Spleen (tissue), 11 donors: Measurements from ENCODE around the gene DNMBP. TPM values are rescaled to one million over a fixed set of nuclear protein-coding genes. Genes with fewer than 3 reads are reported as not detected.

Source experiments
- DNase-seq: peaks from one replicate; pipeline ENCODE4 v3.0.0-alpha.2; 2020
- H3K27ac ChIP-seq, 8 donors: fragments of 200-600 bp; sonication (generic) in 7 of 8; 1 replicate in 4 of 8; 2 replicates in 4 of 8; pipeline versions ENCODE4 v1.5.0 to v1.8.0; 2016 to 2021; ENCODE audit warnings: inconsistent platforms in 4 of 8, mild to moderate bottlenecking in 4 of 8, moderate library complexity in 1 of 8
- H3K27me3 ChIP-seq, 7 donors: fragments of 200-600 bp; sonication (generic) in 6 of 7; replicated peaks in 1 of 7; 1 replicate in 4 of 7; 2 replicates in 3 of 7; pipeline versions ENCODE4 v1.5.0 to v1.8.0; 2016 to 2021; ENCODE audit warnings: inconsistent platforms in 3 of 7, mild to moderate bottlenecking in 1 of 7
- H3K36me3 ChIP-seq, 6 donors: fragments of 200-600 bp; sonication (generic) in 5 of 6; 1 replicate in 4 of 6; 2 replicates in 2 of 6; pipeline versions ENCODE4 v1.5.0 to v1.8.0; 2016 to 2021; ENCODE audit warnings: inconsistent platforms in 2 of 6
- H3K4me1 ChIP-seq, 6 donors: fragments of 200-600 bp; sonication (generic) in 5 of 6; 1 replicate in 3 of 6; 2 replicates in 3 of 6; pipeline versions ENCODE4 v1.5.0 to v1.8.0; 2016 to 2021; ENCODE audit warnings: inconsistent platforms in 3 of 6
- H3K4me3 ChIP-seq, 8 donors: fragments of 200-600 bp; sonication (generic) in 7 of 8; 1 replicate in 4 of 8; 2 replicates in 4 of 8; pipeline versions ENCODE4 v1.5.0 to v1.8.0; 2016 to 2021; ENCODE audit warnings: inconsistent platforms in 4 of 8, mild to moderate bottlenecking in 4 of 8, moderate library complexity in 2 of 8
- H3K9me3 ChIP-seq, 8 donors: fragments of 200-600 bp; sonication (generic) in 7 of 8; 1 replicate in 4 of 8; 2 replicates in 4 of 8; pipeline versions ENCODE4 v1.5.0 to v1.8.0; 2016 to 2021; ENCODE audit warnings: inconsistent platforms in 4 of 8
- CTCF ChIP-seq, 11 experiments: fragments of 200-600 bp in 7 of 11; fragments of 450-650 bp in 4 of 11; sonication (generic) in 4 of 11; IDR thresholded peaks in 8 of 11; conservative IDR thresholded peaks in 3 of 11; 1 replicate in 7 of 11; 2 replicates in 4 of 11; pipeline versions ENCODE4 v1.4.0 to v1.8.0; 2016 to 2021; ENCODE audit warnings: antibody characterized with exemption in 11 of 11, inconsistent platforms in 4 of 11, mild to moderate bottlenecking in 1 of 11
- POLR2A ChIP-seq, 3 donors: fragments of 450-650 bp; IDR thresholded peaks; one replicate each; pipeline ENCODE4 v1.5.1; 2017; ENCODE audit warnings: antibody characterized with exemption in 3 of 3, mild to moderate bottlenecking in 1 of 3
- POLR2AphosphoS5 ChIP-seq, 3 donors: sonication (generic); formaldehyde crosslinking; IDR thresholded peaks; one replicate each; pipeline ENCODE4 v1.5.1; 2017; ENCODE audit warnings: antibody characterized with exemption in 3 of 3
- WGBS, 5 donors: extraction: QIAGEN DNeasy Blood & Tissue Kit in 3 of 5; methylation state at CpG; one replicate each; pipeline versions ENCODE4 v1.1.5 to v1.1.7; 2013 to 2018; 5-methylcytosine and 5-hydroxymethylcytosine counted together
- intact Hi-C: fragments of 100-400 bp; cut with DNase I; formaldehyde crosslinking; loops from one replicate; pipeline ENCODE4 v1.15.0; 2023; ENCODE audit warnings: low total_unique reads
- polyA plus RNA-seq, 3 donors: library from polyadenylated mRNA; stranded (reverse); fragments of 200-250 nt; gene quantifications; one replicate each; pipeline ENCODE4 v1.2.1, GENCODE V29; 2013
- total RNA-seq, 7 donors: library from RNA; depleted of rRNA in 3 of 7; stranded (reverse); fragments of >200 nt in 3 of 7; fragmentation: NEBNext Ultra II Directional in 4 of 7; extraction: Animal tissue kit (Norgen Biotek cat#: 25700) in 4 of 7; gene quantifications; one replicate each; pipeline versions ENCODE4 v1.1.0 to v1.2.1, GENCODE V29; 2016 to 2021
- donor health status: healthy with polysubstance abuse.
- donor health status: DM: no; HTN: no; CAD: no; lungs with moderate emphysema.
- donor health status: DM: no; HTN: no; CAD: no.
- donor health status: Bipolar disorder and iron deficiency.
- donor health status: healthy.
- donor health status: DM: no; HTN: no; CAD: no.
- donor health status: DM: yes; HTN: yes; CAD: no.

The DNMBP gene
- total and polyA plus RNA-seq, 10 donors = 4.6 to 19.5 (median 15.9) TPM

DNA sequence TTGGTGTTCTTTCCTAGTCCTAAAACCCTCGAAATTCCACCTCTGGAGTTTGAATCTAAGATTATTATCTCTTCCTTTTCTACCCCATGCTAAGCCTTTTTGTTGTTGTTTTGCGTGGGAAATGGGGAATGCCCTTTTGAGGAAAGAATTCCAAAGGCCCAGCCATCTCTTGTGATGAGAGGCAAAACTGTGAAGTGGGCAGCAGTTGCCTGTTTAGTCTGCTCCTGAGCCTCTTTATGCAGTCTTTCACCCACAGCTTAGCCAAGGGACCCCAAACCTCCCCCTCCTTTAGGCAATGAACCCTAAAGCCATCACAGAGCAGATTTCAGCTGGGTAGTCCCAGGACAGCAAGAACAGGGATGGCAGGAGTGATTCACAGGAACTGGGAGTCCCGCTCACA lies 95.5 kb downstream of the DNMBP start:
- peaks cover 0 to 21% (median 0%) of the 10 kb centered on the region in 6 donors for H3K36me3 ChIP-seq
- WGBS, 5 donors = 79 to 85% (median 82%) methylated on average over 3 of the region's 3 CpGs
- H3K9me3 ChIP-seq = no peaks in the 10 kb centered on the region
- H3K27ac ChIP-seq = no peak overlapping the region
- H3K4me3 ChIP-seq = no peak overlapping the region
- TF ChIP-seq POLR2AphosphoS5 (IDR thresholded peaks at IDR 0.05) = no peak
- no peak for TF ChIP-seq CTCF (IDR thresholded peaks at IDR 0.05 in 8 of 11, conservative IDR thresholded peaks at IDR 0.05 in 3 of 11)
- no peak for TF ChIP-seq POLR2A (IDR thresholded peaks at IDR 0.05)
- intact Hi-C loops = no loop called here
- H3K27me3 ChIP-seq = no peaks in the 10 kb centered on the region
- DNase-seq = no peak
- H3K4me1 ChIP-seq = peaks cover 0 to 17% (median 4%) of the 10 kb centered on the region in 6 donors

DNA sequence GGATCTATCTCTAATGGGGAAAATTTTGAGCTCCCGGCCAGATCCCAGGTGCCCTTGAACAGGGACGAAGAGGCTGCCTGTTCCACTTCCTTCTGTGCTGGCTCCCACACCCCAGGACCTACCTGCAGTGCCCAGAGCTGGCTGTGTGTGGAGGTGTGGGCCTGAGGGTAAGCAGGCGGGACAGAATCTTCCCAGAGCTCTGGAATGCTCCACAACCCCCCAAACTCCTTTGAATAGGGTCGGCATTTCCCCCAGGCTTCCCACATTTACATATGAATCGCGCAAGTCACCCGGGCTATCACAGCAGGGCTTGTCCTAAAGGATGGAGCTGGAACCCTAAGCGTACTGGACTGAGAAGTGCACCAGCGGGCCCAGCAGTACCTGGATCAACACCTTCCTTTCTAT lies 95.9 kb downstream of the DNMBP start:
- Histone ChIP-seq H3K9me3 (no peaks in the 10 kb centered on the region), H3K4me1 (peaks cover 0 to 17% (median 4%) of the 10 kb centered on the region in 6 donors), H3K27me3 (no peaks in the 10 kb centered on the region), H3K27ac (no peak overlapping the region), H3K36me3 (peaks cover 0 to 25% (median 2%) of the 10 kb centered on the region in 6 donors), H3K4me3 (no peak overlapping the region)
- TF ChIP-seq CTCF (IDR thresholded peaks at IDR 0.05 in 8 of 11, conservative IDR thresholded peaks at IDR 0.05 in 3 of 11) (no peak), POLR2A (IDR thresholded peaks at IDR 0.05) (no peak), POLR2AphosphoS5 (IDR thresholded peaks at IDR 0.05) (no peak)
- WGBS, 5 donors = 78 to 83% (median 80%) methylated on average over 9 of the region's 9 CpGs
- DNase-seq = no peak
- intact Hi-C loops = no loop called here

DNA sequence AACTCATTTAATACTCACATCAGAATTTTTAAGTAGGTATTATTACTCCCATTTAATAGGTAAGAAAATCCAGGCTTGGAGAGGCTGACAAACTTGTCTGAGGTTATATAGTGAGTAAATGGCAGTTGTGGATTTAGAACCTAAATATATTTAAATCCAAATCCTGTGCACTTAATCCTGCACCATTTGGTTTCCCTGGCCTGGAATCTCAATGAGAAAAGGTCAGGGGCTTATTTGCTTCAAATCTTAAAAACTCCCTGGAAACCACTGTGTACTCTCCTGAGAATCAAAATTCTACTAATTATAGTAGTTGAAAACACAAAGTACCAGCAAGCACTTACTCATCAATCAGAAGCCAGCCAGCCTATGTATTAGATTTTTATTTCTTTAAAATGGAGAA lies 97.7 kb downstream of the DNMBP start:
- H3K27ac ChIP-seq = no peak overlapping the region
- TF ChIP-seq POLR2AphosphoS5 (IDR thresholded peaks at IDR 0.05) (no peak), POLR2A (IDR thresholded peaks at IDR 0.05) (no peak), CTCF (IDR thresholded peaks at IDR 0.05 in 8 of 11, conservative IDR thresholded peaks at IDR 0.05 in 3 of 11) (no peak)
- no peak for DNase-seq
- no peak overlapping the region for H3K4me3 ChIP-seq
- peaks cover 0 to 8% (median 0%) of the 10 kb centered on the region in 6 donors for H3K4me1 ChIP-seq
- intact Hi-C loops = no loop called here
- H3K27me3 ChIP-seq = no peaks in the 10 kb centered on the region
- H3K36me3 ChIP-seq = peaks cover 0 to 37% (median 19%) of the 10 kb centered on the region in 6 donors
- H3K9me3 ChIP-seq = no peaks in the 10 kb centered on the region

DNA sequence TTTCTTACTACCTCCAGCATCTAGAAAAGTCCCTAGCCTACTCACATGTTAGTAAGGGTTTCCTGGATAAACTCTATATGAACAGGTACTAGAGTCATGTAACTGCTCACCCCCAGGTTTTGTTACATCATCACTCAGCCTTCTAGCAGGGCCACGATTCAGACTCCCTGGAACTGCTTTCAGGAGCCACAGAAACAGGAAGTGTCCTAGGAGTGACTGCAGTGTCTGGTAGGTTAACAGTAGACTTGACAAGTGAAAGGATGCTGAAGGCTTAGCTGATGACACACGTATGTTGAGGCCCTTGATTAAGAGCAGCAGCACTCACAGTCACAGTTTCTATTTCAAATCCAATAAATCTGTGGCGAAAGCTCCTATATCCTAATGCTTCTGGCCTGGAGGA lies 101.2 kb downstream of the DNMBP start:
- Histone ChIP-seq H3K9me3 (no peaks in the 10 kb centered on the region), H3K36me3 (peaks cover 0 to 58% (median 33%) of the 10 kb centered on the region in 6 donors), H3K4me3 (no peak overlapping the region), H3K27ac (no peak overlapping the region), H3K27me3 (no peaks in the 10 kb centered on the region), H3K4me1 (no peaks in the 10 kb centered on the region)
- no peak for DNase-seq
- WGBS, 5 donors = 62 to 71% (median 67%) methylated on average over 3 of the region's 3 CpGs
- TF ChIP-seq CTCF (IDR thresholded peaks at IDR 0.05 in 8 of 11, conservative IDR thresholded peaks at IDR 0.05 in 3 of 11) (no peak), POLR2A (IDR thresholded peaks at IDR 0.05) (no peak), POLR2AphosphoS5 (IDR thresholded peaks at IDR 0.05) (no peak)
- intact Hi-C loops = no loop called here
